Endometrial microvascular endothelial cells (primary cell): ENCODE results near the gene BIN1. TPM values are rescaled to one million over a fixed set of nuclear protein-coding genes. Genes with fewer than 3 reads are reported as not detected.

Experiments
- in situ Hi-C: cut with HindIII; loops from 2 replicates; pipeline ENCODE4 v1.10.0; 2017; ENCODE audit warnings: low sequenced_read_pairs, low pct_unique_long_range_greater_than_20kb; ENCODE audit errors: inconsistent ontology term
- total RNA-seq: library from RNA; depleted of rRNA; stranded (reverse); fragments of >200 nt; gene quantifications from one replicate; pipeline ENCODE4 v1.2.3, GENCODE V29; 2015; ENCODE audit errors: inconsistent ontology term

BIN1 gene
- total RNA-seq, 1 donor from 2014 or later = 31.5 TPM

DNA sequence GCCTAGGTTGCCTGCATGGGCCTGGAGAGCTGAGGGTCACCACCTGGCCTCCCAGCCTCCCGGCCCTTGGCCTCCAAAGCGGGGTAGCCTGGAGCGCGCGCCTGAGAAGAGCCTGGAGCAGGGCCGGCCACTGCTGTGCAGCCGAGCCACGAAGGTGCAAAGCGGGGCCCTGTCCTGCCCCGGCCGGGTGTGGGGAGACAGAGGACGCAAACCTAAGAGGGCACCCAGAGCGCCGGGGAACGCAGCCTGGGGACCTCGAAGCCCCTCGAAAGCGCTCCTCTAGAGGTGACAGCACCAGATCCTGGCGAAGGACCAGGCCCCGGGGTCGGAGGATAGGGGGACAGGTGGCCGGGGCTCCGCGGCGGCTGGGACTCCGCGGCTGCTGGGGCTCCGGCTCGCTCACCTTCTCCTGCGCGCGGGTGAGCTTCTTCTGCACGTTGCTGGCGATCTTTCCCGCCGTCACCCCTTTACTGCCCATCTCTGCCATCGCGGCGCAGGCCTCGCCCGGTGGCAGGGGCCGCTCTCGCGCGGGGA, 430 bp downstream of the BIN1 start:
- in situ Hi-C loops = no loop called here

DNA sequence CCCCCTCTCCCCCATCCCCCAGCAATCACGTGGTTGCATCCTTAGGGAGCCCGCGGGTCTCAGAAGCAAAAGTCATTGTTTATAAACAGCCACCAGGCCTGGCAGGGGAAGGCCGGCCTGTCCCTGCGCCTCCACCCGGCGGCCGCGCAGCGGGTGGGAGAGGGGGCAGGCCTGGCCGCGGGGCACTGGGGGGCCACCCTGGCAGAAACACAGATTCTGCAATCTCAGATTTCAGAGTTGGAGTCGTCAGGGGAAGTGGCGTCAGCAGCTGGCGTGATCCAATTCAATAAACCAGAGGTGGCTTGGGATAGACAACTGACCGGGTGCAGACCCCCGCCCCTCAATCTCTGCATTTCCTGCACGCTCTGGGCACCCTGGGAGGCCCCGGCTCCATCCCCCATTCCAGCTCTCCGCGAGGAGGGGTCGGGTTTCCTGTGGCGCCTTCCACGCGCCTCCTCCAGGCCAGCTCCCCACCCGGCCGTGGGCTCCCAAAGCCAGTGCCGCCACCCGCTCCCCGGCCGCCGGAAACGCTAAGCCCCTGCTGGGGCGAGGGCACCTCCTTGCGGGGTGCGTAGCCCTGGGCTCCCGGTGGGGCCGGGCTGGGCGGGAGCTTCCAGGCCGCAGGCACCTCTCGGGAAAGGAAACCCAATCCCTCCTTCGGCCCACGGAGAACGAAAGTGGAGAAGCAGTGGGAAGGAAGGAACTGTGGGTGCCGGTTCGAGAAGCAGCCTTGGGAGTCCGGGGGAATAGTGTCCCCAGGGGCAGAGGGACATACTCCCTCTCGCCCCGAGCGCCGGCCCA, 1.1 kb downstream of the BIN1 start:
- in situ Hi-C loops = no loop called here

DNA sequence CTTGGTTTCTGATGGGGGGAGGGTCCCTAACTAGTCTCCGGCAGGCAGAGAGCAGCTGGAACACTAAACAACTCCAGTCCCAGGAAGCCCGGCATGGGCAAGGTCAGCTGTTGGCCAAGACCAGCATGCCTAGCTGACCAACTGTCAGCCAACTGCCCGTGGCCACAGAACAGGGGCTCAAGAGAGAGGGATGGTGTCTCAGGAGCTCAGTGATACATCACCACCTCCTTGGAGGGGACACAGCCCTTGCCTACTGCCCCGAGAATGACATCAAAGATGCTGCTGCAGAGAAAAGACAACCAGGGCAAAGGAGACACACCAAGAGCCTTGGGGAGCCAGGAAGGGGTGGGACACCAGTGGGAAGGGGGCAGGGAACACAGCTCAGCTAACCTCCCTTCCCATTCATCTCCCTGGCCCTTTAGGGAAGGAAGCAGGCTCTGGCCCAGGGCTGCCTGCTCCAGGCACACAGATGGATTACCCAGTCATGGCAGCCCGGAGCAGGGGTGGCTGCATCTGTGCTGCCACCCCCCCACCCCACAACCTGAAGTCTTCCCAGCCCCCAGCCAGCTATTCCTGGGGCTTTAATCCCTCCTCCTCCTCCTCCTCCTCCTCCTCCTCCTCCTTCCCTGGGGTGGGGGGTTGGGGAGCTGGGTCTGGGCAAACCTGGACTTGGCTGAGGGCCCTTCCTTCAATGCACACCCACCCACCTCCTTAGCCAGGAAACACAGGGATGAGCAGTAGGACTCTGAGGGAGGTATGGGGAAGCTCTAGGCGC, 1.9 kb downstream of the BIN1 start:
- in situ Hi-C loops = no loop called here

DNA sequence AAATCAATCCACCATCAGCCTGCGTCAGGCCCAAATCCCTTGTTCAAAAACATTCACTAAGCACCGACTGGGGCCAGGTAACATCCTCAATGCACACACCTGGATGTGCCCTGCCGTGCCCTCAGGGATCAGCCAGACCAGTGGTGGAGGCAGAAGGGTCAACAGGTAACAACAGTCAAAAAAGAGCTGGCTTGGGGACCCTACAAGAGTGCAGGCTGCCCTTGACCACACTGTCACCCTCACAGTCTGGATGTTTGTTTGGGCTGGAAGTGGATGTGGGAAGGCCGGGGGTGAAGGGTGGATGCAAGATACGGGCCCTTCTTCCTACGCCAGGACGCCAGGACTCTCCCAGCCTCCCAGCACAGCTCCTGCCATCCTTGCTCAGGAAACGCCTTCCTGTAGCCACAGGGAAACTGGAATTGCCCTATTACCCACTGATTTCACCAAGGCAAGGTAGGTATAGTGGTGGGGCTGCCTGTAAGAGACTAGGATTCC, 2.7 kb downstream of the BIN1 start:
- in situ Hi-C loops = no loop called here

DNA sequence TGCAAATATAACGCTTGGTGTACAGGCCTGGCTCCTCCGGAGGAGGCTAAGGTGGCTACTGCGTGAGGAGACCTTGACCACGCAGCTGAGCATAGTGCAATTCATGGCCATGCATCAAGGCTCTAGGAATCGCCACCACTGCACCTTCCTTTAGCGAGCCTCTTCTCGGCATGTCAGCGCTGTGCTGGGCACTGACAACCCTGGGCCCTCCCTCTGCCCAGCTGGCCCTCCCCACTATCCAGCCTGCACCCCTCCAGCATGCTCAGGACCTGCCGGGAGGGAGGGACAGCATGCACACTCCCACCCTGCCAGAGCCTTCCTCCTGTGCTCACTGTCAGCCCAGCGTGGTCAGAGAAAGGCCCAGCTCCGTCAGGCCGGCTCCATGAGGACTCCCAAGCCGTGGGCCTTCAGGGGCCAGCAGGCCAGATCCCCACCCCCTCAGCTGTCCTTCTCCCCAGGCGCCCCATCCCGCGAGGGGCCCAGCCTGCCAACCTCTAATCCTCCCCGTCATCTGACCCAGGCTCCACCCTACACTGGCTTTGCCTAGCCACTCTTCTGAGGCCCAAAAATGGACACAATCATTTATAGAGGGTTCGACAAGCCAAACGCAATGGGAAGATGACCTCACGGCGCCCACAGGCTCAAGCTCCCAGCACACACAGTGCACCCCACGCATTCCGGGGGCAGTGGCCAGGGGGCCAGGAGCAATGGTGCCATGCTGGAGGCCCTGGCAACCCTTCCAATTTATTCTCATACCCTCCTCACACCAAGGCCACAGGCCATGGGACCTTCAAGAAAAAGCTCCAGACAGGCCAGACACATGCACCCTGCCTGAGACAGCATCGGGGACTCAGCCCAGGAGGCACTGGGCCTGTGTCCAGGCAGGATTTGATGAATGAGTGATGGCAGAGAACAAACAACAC, 3.5 kb downstream of the BIN1 start:
- in situ Hi-C loops = no loop called here

DNA sequence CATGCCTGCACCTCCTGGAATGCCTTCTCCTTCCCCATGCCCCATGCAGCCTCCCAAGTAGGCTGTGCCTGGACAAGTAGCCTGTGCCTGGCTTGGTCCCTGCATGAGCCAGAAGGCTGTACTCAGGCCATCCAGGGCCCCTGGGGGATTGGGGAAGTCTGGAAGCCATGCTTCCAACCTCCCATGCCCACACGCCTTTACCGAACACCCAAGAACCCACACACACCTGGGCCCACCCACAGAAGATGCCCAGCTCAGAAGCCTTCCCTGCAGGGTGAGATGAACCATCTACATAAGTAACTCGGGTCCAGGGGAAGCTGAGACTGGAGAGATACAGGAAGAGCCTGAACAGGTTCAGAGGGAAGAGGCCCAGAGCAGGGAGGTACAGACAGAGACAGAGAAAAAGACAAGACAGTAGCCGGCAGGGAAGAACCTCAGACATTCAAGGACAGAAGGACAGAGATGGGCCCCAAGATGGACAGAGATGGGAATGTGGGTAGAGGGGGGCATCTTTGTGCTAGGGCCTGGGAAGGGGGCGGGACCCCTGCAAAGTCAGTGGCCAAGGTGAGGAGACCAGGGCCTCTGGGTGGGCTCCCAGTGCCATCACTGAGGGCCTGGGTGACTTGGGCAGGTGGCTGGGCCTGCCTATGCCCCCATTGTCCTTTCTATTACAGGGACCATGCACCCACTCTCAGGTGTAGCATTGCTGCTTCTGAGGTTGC, 4.3 kb downstream of the BIN1 start:
- in situ Hi-C loops = no loop called here

DNA sequence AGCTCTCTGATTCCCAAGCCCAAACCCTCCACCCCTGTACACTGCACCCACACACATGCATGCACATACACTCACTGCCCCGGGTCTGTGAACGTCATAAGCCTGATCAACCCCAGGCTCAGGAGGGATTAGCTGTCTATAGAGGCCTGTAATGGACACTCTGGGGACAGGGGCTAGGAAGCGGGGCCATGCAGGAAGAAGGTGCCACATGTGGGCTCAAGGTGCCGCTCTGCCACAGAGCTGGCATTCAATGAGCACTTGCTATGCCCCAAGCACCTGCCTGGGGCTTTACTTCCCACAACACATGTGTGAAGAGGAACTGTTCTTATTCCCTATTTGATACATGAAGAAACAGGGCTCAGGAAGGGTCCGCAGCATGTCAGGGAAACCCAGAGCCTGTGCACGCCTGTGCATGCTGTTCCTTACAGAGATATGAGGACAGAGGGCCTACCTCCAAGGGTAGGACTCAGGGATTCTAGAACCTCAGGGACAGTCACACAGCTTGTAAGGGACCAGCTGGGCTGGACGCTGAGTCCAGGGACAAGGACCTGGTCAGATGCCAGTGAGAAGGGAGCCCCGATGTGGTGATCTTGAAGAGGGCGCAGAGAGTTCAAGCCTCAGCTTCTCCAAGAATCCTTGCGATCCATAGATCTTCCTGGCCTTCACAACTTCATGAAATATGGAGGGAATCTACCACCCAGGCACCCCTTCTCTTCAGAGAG, 5.0 kb downstream of the BIN1 start:
- in situ Hi-C loops = no loop called here

DNA sequence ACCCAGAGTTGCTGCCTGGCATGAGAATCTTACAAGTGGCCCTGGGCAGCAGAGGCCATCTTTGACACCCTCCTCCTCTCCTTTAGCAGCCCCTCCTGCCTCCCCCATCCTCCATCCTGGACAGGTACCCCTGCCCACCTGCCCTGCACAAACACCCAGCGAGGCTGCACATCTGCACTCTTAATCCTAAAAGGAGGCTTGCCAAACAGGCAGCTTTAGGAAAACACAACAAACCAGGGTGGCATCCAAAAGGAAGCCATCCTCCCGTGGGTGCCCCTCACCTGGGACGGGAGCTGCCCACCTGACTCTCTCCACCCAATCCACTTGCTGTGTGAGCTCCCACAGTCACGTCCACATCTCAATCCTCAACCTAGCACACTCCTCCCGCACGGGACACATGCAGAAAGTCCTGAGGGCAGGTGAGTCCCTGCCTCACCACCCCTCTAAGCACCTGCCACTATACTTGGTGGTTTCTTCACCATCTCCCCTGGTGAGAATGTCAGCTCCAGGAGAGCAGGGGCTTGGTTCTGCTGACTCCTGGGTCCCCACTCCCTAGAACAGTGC, 5.8 kb downstream of the BIN1 start:
- in situ Hi-C loops = no loop called here

DNA sequence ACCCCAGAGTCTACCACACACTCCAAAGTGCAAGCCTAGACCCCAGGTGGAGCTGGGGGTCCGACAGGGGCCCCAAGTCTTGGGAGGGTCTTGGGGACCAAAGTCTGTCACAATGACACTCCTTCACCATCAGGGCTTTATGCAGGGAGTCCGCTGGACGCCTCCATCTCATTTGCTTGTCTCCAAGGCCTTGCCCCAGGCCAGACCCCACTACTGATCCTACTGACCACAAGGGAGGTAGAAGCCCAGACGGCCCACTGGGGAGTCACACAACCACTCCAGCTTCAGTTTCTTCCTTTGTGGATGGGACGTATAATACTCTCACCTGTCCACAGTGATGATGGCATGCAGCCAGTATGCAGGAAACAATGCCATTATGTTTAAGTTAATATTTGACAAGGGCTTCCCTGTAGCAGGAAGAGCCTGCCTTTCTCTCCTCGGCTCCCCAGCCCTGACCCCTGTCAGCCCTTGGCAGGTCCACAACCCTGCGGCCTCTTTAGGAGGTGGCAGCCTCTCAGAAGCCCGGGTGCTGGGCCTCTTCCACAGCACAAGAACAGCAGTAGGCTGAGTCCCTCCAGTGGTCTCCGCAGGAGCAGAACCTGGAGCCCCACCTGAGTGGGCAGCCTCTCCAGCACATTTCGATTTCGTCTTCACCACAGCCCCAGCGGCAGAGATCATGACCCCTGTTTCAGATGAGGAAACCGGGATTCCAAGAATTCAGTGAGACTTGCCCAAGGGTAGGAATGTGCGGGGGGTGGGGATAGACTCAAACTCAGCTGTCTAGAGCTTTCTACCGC, 6.5 kb downstream of the BIN1 start:
- in situ Hi-C loops = no loop called here

DNA sequence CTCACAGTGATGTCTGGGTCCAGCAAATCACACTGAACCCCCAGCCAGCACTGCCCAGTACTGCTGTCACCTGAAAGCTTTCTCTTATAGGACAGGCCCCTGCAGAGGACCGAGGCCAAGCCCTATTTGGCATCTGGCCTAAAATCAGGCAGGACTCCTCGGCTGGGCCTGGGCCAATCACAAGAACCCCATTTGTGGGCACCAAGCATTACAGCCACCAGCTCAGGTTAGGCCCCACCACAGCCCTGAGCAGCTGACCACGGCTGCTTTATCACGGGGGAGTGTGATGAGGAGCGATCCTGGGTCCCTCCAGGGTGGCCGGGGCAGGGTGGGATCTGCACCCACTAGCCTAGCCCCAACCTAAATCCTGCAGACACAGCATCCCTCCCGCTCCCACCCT, 8.2 kb downstream of the BIN1 start:
- in situ Hi-C loops = no loop called here

DNA sequence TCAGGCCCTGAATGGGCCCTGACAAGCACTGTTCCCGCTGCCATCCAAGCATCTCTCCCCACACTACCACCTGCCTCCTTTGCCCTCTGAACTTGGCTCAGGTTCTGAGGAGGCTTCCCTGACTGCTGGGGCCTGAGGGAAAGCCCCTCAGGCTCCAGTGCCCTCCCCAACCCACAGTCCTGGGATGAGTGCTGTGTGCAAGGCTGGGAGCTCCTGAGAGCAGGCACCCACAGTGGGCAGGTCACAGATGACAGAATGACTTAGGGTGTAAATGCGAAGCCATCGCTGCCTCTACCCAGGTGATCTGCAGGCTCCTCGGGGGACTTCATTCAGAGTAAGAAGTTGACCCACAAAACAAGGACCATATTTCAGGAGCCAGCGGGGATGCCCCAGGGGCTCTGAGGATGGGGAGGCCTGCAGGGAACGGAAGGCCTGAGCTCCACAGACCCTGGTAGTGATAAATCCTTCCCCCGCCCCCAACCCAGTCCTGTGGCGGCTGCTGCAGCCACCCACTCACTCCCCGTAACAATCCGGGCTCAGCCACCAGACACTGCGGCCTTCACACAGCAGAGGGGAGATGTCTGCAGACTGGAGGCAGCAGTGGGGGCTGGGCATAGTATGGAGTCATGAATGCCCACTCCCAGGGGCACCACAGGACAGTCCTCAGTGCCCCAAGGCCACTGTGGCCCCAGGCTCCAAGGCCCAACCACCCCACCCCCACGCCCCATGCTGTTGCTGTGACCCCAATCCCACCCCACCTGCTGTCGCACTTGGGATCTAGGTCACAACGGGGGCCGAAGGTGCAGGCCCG, 8.9 kb downstream of the BIN1 start:
- in situ Hi-C loops = no loop called here

DNA sequence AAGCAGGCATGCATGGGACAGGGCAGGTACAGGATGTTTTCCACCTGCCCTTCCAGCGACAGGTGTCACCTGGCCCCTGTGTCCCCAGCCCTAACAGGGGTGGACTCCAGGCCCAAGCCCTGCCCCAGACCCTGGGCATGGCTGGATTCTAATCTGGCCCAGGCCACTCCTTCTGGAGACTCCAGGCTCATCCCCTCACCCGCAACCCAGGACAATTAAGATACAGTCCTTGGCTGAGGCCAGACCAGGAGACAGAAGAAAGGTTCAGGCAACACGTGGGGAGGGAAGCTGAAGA, 9.5 kb downstream of the BIN1 start:
- in situ Hi-C loops = no loop called here

DNA sequence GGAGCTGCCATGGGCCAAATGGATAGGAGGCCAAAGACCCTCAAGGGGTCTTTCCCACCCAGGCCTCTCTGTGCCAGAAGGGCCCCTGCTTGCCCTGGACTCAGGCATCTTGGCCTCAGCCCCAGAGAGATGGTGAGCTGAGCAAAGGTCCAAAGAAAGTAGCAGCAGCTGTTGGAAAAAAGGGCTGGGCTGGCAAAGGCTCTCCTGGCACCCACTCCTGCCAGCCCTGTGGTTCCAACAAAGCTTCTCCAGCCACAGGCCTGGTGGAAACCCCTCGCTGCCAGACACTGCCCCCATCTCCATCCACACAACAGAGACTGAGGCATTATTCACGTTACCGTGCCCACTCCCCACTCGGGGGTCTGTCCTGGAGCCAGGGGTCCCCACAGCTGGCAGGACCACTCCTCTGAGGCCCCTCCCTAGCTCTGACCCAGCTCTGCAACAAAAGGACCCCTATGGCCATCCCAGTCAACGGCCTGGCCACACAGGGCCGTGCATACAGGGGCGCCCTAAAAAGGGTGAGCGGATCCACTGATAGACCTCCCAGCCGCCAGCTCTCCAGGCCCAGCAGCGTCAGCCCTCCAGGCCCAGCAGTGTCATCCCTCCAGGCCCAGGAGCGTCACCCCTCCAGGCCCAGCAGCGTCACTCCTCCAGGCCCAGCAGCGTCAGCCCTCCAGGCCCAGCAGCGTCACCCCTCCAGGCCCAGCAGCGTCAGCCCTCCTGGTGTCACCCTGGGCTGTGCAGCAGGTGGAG, 10.1 kb downstream of the BIN1 start:
- in situ Hi-C loops = no loop called here

DNA sequence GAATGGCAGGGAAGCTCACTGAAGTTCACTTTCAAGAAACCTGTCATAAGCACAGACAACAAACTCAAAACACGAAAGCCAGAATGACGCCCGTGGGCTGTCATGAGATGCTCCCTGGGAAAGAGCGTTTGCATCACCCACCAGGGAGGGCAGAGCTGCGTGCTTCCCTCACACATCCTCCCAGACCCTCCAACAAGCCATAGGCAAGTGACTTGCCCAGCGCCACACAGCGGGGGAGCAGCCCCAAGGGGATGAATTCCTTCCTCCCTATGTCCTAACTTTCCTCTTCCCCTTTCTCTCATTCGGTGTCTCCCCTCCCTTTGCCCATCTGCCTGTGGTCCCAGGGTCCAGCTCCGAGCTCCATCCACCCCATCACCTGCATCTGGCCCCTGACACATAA, 10.7 kb downstream of the BIN1 start:
- in situ Hi-C loops = no loop called here

DNA sequence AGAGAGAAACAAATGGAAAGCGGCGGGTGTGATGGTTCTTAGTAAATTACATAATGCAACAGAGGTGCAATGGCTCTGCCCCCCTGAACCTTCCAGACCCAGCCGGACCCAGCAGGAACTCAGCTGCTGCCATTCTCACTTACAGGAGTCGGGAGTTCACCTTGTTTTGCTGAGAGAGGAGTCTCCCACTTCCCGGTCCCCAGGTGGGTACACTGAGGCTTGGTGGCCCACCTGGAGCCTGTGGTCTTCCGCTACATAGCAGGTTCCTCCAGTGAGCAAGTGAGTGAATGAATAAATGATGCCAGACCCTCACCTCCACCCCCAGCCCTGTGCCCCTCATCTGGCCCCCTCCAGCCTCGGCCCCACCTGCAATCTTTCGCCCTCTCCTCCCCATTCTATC, 11.2 kb downstream of the BIN1 start:
- in situ Hi-C loops = no loop called here

DNA sequence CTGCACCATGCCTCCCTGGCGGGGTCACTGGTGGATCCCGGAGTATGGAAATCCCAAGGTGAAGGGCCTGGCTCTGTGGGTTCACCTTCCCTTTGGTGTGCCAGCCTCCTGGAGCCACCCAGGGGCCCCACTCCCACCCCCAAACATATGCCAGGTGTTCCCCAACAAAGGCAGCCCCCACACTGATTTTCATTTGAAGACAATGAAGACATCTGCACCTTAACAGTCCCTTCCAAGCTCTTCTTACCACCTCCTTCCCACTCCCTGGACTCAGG, 11.7 kb downstream of the BIN1 start:
- in situ Hi-C loops = no loop called here
